Measurements from ENCODE around the gene GJB1. TPM values are rescaled to one million over a fixed set of nuclear protein-coding genes. Genes with fewer than 3 reads are reported as not detected.

The GJB1 gene
- total RNA-seq, 1 experiment from 2014 or later = not detected

- Histone ChIP-seq H3K4me2 (ENCODE audit: insufficient read depth, insufficient read length, low read length) (no peak overlapping the region), H3K14ac (ENCODE audit: insufficient read depth, low read length) (no peak overlapping the region), H4K8ac (replicated peaks; ENCODE audit: insufficient read length, low read depth, low read length) (no peak overlapping the region), H2BK5ac (ENCODE audit: insufficient read length, low read length) (no peak overlapping the region), H3T11ph (ENCODE audit: low read length) (no peak overlapping the region), H4K5ac (ENCODE audit: insufficient read length, low read depth, low read length) (no peak overlapping the region), H2BK120ac (ENCODE audit: low read depth, low read length, poor library complexity, severe bottlenecking) (no peak overlapping the region), H4K91ac (ENCODE audit: insufficient read length, low read depth, low read length) (no peak overlapping the region), H3K9ac (ENCODE audit: extremely low read depth, insufficient read length, low read length) (no peak overlapping the region), H3K23ac (ENCODE audit: insufficient read length, low read depth, low read length) (no peak overlapping the region), H4K20me1 (ENCODE audit: control insufficient read depth, insufficient read depth, insufficient read length) (no peaks in the 10 kb centered on the region), H3K18ac (ENCODE audit: insufficient read length, low read depth, low read length) (no peak overlapping the region), H3K56ac (ENCODE audit: insufficient read length, low read depth, low read length) (no peak overlapping the region), H3K27me3 (ENCODE audit: insufficient read depth, low read length) (no peaks in the 10 kb centered on the region), H3K79me2 (ENCODE audit: insufficient read depth, low read length) (no peaks in the 10 kb centered on the region), H3K79me1 (ENCODE audit: insufficient read depth, low read depth, low read length, poor library complexity, severe bottlenecking) (no peaks in the 10 kb centered on the region), H2BK20ac (ENCODE audit: low read depth, low read length, poor library complexity, severe bottlenecking) (no peak overlapping the region), H3K4me1 (ENCODE audit: insufficient read depth, low read length) (no peaks in the 10 kb centered on the region), H2AFZ (ENCODE audit: low read length) (no peak overlapping the region), H2AK5ac (ENCODE audit: insufficient read length, low read length) (no peak overlapping the region), H3K4ac (ENCODE audit: low read depth, low read length) (no peak overlapping the region), H3K23me2 (ENCODE audit: insufficient read length, low read depth, low read length, poor library complexity, severe bottlenecking) (no peaks in the 10 kb centered on the region), H3K27ac (ENCODE audit: insufficient read length, low read depth, low read length) (no peak overlapping the region), H2BK12ac (ENCODE audit: insufficient read length, low read depth, low read length) (no peak overlapping the region), H2BK15ac (ENCODE audit: low read depth, low read length) (no peak overlapping the region), H3K9me3 (ENCODE audit: control insufficient read depth, low read depth, low read length) (peaks cover 38% of the 10 kb centered on the region)
- no peak overlapping the region for H3K4me3 Mint-ChIP-seq
- H3K27ac Mint-ChIP-seq = peak overlapping the region in 1 of 3 experiments; percentile 84; a peak in 2 of 7 replicates
- TF ChIP-seq CTCF (conservative IDR thresholded peaks at IDR 0.05) = no peak
- H3K27me3 Mint-ChIP-seq (ENCODE audit: low read depth) = no peaks in the 10 kb centered on the region
- H3K36me3 Mint-ChIP-seq (ENCODE audit: insufficient read depth in 1 of 3, low read depth in 3 of 3) = peaks cover 43 to 57% (median 57%) of the 10 kb centered on the region in 3 experiments
- WGBS (ENCODE audit: extremely low coverage, insufficient read length, low lambda C conversion rate) = no CpG with 5 or more reads among the region's 3 CpGs
- no peak for DNase-seq
- H3K9me3 Mint-ChIP-seq = peaks cover 71 to 86% of the 10 kb centered on the region in 2 experiments
- H3K4me1 Mint-ChIP-seq = no peaks in the 10 kb centered on the region
Observed at GRCh38 chrX:71239781-71240180, 16.8 kb downstream of the GJB1 start.

Measured in H9 (cell line).